ENCODE measurements around the gene POM121.
A peak's percentile ranks its signal among the peaks of the same experiment; 100 is the strongest.
"Not testable (repeated sequence)": the region's sequence is repeated elsewhere in the genome, so short reads cannot be mapped to it uniquely, and the experiment has no call there.

The POM121 gene

DNA sequence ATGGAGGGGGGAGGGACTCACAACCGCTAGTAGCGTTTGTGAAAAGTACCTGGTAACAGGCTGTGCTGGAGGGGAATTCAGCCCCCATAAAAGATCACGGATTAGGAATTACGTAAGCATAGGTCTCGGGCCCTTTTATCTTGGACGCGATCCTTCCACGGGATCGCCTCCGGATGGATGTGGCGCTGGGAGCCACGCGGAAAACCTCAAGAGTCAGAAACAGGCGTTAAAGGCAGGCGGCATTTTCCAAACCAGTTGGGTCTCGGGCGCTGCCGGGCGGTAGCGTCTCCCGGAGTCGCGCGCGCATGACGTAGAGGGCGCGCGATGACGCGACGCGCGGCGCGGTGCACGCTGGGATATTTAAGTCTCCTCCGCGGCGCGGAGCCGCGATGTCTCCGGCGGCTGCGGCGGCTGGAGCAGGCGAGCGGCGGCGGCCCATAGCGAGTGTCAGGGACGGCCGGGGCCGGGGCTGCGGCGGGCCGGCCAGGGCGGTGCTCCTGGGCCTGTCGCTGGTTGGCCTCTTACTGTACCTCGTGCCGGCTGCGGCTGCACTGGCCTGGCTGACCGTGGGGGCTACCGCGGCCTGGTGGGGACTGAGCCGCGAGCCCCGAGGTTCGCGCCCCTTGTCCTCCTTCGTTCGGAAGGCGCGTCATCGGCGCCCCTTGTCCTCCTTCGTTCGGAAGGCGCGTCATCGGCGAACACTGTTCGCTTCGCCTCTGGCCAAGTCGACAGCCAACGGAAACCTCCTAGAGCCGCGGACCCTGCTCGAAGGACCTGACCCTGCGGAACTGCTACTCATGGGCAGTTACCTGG is at the start of gene POM121:
TSS of gene POM121 (plus strand) at position 363 of the 813 bp plus-strand sequence. CDS start at position 390, 27 bp downstream.
- H3K4me3 ChIP-seq (ENCODE audit: low read length) = peak within 1 kb of the TSS; percentile 95
- DNase-seq (ENCODE audit: low read depth) = peak; percentile 62
- TF ChIP-seq, protein P1, sequence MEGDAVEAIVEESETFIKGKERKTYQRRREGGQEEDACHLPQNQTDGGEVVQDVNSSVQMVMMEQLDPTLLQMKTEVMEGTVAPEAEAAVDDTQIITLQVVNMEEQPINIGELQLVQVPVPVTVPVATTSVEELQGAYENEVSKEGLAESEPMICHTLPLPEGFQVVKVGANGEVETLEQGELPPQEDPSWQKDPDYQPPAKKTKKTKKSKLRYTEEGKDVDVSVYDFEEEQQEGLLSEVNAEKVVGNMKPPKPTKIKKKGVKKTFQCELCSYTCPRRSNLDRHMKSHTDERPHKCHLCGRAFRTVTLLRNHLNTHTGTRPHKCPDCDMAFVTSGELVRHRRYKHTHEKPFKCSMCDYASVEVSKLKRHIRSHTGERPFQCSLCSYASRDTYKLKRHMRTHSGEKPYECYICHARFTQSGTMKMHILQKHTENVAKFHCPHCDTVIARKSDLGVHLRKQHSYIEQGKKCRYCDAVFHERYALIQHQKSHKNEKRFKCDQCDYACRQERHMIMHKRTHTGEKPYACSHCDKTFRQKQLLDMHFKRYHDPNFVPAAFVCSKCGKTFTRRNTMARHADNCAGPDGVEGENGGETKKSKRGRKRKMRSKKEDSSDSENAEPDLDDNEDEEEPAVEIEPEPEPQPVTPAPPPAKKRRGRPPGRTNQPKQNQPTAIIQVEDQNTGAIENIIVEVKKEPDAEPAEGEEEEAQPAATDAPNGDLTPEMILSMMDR (conservative IDR thresholded peaks at IDR 0.05; ENCODE audit: low read depth, low read length) = no peak

DNA sequence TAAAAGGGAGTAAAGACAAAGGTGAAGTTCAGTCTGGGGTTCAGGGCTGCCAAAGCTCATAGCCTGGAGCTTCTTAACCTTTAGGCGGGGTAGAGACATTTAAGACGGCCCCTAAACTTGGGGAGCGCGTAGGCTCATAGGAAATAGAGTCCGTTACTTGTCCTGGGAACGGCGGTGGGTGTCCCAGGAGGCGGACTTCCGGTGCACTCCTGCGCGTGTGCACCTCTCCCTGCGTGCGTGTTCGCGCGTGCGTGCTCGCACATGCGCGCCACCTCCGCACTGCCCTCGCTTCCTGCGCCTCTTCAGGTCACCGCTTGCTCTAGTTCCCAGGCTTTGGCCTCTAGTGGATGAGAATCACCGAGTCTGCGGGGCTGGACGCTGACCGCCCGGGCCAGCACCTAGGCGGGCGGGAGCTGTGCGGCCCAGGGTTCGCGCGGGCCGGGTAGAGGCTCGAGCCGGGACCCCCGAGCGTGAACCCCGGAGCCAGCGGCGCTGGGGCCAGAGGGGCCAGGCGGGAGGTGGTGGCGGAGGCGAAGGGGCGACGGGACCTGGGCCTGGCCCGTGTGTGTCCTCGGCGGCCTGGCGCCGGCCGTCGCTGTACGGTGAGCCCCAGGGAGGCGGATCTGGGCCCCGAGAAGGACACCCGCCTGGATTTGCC is 45.7 kb upstream of the POM121 start:
- DNase-seq (ENCODE audit: low read depth) = peak; percentile 40
- H3K4me3 ChIP-seq (ENCODE audit: low read length) = peak overlapping the region; percentile 78

DNA sequence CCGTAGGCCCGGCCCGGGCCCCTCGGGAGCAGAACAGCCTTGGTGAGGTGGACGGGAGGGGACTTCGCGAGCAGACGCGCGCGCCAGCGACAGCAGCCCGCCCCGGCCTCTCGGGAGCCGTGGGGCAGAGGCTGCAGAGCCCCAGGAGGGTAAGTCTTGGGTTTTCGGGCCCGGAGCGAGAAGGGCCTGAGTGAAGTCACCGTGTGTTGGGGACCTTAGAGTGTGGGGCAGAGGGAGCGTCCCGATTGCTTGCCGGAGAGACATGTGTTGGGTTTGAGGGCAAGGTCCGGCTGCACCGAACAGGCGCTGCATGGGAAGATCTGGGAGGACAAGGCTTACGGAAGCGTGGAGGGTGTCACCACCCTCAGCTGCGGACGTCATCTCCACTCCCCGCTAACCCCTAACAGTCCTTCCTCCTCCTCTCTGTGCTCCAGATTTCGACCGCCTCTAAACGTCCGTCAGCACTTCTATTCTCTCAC is 45.1 kb upstream of the POM121 start:
- DNase-seq (ENCODE audit: low read depth) = not testable (repeated sequence)
- H3K4me3 ChIP-seq (ENCODE audit: low read length) = peak overlapping the region; percentile 78

DNA sequence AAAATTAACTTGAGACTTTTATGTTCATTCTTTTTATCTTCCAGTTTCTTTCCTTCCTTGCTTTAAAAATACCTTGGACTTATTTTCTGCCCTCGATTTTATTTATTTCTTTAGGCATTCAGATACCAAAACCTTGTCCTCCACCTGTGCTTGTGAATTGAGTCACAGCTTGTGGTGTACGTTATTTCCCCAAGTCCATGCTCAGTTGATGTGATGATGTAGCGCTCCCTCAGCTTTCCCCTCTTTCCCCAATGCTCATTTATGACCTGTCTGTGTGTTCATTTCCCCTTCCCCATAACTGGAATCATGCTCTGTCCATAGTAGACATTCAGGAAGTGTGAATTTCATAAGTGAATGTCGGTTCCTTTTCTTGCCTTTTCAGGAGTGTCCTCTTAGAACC is 33.1 kb upstream of the POM121 start:
- not testable (repeated sequence) for DNase-seq (ENCODE audit: low read depth); H3K4me3 ChIP-seq (ENCODE audit: low read length)

DNA sequence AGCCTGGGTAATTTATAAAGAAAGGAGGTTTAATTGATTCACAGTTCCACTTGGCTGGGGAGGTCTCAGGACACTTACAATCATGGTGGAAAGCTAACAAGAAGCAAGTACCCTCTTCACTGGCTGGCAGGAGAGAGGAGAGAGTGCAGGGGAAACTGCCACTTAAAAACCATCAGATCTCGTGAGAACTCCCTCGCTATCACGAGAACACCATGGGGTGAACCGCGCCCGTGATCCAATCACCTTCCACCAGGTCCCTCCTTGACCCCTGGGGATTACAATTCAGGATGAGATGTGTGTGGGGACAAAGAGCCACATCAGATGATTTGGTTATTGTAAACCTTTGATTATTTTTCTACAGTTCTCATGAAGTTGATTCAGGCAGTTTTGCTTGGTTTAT is 20.2 kb upstream of the POM121 start:
- not testable (repeated sequence) for H3K4me3 ChIP-seq (ENCODE audit: low read length); DNase-seq (ENCODE audit: low read depth)

DNA sequence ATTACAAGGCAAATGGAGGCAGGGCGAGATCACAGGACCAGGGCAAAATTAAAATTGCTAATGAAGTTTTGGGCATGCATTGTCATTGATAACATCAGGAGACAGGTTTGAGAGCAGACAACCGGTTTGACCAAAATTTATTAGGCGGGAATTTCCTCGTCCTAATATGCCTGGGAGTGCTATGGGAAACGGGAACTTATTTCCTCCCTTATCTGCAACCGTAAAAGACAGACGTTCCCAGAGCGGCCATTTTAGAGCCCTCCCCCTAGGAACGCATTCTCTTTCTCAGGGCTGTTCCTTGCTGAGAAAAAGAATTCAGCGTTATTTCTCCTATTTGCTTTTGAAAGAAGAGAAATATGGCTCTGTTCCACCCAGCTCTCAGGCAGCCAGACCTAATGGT is 16.5 kb upstream of the POM121 start:
- not testable (repeated sequence) for DNase-seq (ENCODE audit: low read depth); H3K4me3 ChIP-seq (ENCODE audit: low read length)

DNA sequence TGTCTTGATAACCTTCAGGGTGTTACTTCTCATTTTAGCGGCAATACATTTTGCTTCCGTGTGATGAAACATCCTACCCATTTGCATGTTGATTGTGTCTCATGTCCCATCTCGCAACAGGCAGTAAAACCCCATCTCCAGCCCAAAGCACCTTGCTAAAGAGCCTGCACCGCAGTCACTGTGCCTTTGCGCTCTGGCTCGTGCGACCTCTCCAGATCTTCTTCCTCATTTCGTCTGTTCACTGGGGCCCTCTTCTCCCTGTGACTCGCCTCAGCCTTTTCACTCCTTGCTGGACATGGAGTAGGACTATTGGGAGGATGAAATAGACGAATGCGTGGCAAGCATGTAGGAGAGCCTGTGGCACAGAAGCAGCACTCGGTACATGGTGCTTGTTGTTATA is 13.5 kb upstream of the POM121 start:
- DNase-seq (ENCODE audit: low read depth); H3K4me3 ChIP-seq (ENCODE audit: low read length): not testable (repeated sequence)

DNA sequence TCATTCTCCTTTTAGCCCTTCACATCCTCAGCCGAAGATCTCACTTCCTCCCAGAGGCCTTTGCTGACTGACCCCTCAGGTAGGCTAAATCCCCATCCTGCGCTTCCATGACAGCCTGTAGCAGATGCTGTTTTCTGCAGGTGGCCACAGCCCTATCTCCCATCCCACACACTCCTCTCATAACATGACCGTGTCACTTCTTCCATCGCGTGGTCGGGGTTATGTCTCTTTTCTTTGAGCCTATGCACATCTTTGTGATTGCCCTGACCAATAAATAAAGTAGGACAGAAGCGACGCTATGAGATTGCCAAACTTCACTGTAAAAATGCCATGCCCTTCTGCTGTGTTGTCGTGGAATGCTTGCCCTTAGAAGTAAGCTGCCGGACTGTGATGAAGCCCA is 11.1 kb upstream of the POM121 start:
- not testable (repeated sequence) for H3K4me3 ChIP-seq (ENCODE audit: low read length); DNase-seq (ENCODE audit: low read depth)

DNA sequence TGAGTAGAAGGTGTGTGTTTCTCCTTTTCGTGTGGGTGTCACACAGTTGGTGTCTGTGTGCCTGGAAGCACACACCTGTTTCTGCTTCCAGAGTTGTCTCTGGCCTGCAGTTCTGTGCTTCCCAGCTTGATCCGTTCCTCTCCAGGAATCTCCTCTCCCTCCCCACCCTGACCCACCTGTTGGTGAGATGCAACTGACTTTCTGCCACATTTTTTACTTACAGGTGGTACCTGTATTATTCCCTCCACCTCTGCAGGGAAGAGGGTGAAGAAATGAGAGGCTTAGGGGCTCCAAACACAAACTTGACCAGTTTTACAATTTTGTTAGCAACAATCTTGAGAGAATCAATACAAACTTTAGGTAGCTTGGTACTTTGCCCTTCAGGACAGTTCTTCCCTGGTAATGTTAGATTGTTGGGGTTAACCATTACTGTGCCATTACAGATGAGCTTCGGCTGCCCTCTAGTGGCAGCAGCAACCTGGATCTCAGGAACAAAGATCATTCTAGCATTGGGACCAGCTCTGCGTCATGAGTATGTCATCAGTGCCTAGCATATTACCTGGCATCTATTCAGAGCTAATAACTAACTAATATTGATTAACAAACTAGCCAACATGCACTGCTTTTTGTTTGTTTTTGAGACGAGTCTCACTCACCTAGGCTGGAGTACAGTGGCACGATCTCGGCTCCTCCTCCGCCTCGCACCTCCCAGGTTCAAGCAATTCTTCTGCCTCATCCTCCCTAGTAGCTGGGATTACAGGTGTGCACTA is 10.0 kb upstream of the POM121 start:
- not testable (repeated sequence) for H3K4me3 ChIP-seq (ENCODE audit: low read length); DNase-seq (ENCODE audit: low read depth)
- TF ChIP-seq, protein P1 (conservative IDR thresholded peaks at IDR 0.05; ENCODE audit: low read depth, low read length) = peak; percentile 68

DNA sequence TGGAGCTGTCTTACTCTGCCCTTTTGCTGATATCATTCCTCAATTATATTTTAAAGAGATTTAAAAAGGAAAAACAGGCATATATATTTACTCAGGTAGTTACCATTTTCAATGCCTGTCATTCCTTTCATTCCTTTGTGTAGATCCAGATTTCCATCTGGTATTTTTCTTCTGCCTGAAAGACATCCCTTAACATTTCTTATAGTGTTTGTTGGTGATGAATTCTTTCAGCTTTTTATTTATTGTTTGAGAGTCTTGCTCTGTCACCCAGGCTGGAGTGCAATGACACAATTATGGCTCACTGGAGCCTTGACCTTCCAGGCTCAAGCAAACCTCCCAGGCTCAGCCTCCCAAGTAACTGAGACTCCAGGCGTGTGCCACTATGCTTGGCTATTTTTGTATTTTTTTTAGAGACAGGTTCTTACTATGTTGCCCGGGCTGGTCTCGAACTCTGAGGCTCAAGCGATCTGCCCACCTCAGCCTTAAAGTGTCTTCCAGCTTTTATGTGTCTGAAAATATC is 5.6 kb upstream of the POM121 start:
- DNase-seq (ENCODE audit: low read depth) = no peak
- no peak overlapping the region for H3K4me3 ChIP-seq (ENCODE audit: low read length)
- TF ChIP-seq, protein P1 (conservative IDR thresholded peaks at IDR 0.05; ENCODE audit: low read depth, low read length) = no peak
